SU-DHL-6 (cell line): ENCODE results near the gene ATG10.

Experiments used
- EZH2phosphoT487 ChIP-seq: fragments of 200-600 bp; sonication (generic), shearing (Covaris generic); conservative IDR thresholded peaks from 2 replicates; pipeline ENCODE4 v1.6.1; 2018; ENCODE audit warnings: mild to moderate bottlenecking, antibody characterized with exemption, low read length, moderate library complexity, mixed read lengths
- TF ChIP-seq, protein P1 (sequence below): fragments of 200-600 bp; sonication (generic); IDR thresholded peaks from one replicate; pipeline ENCODE4 v1.5.1; 2017; ENCODE audit warnings: antibody characterized with exemption, mild to moderate bottlenecking, low read length, moderate library complexity; ENCODE audit not compliant: insufficient read depth, poor library complexity, severe bottlenecking

- TF ChIP-seq, protein P1, sequence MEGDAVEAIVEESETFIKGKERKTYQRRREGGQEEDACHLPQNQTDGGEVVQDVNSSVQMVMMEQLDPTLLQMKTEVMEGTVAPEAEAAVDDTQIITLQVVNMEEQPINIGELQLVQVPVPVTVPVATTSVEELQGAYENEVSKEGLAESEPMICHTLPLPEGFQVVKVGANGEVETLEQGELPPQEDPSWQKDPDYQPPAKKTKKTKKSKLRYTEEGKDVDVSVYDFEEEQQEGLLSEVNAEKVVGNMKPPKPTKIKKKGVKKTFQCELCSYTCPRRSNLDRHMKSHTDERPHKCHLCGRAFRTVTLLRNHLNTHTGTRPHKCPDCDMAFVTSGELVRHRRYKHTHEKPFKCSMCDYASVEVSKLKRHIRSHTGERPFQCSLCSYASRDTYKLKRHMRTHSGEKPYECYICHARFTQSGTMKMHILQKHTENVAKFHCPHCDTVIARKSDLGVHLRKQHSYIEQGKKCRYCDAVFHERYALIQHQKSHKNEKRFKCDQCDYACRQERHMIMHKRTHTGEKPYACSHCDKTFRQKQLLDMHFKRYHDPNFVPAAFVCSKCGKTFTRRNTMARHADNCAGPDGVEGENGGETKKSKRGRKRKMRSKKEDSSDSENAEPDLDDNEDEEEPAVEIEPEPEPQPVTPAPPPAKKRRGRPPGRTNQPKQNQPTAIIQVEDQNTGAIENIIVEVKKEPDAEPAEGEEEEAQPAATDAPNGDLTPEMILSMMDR, result no peak
- no peak for TF ChIP-seq EZH2phosphoT487
Observed at GRCh38 chr5:81949462-81949861, 22.4 kb upstream of the ATG10 start.
